ENCODE results near the gene NOB1. TPM values are rescaled to one million over a fixed set of nuclear protein-coding genes. Genes with fewer than 3 reads are reported as not detected.
"Not testable (repeated sequence)": the region's sequence is repeated elsewhere in the genome, so short reads cannot be mapped to it uniquely, and the experiment has no call there.

The NOB1 gene
- 14.9 and 23.5 TPM in 2 replicates for total RNA-seq (2014; rRNA removed; shearing (Covaris generic))

GRCh38 chr16:69754469-69755310 lies at the start of gene NOB1:
Gene NOB1 (minus strand): TSS chr16:69754926. CDS start chr16:69754910, 16 bp downstream.
- DNase-seq (ENCODE audit: low read depth): peak; percentile 95

- DNase-seq (ENCODE audit: low read depth): no peak
Observed at GRCh38 chr16:69804297-69804696, 49.6 kb upstream of the NOB1 start.

GRCh38 chr16:69799611-69800031 lies 44.9 kb upstream of the NOB1 start:
- DNase-seq (ENCODE audit: low read depth): no peak

GRCh38 chr16:69798466-69798865 lies 43.7 kb upstream of the NOB1 start:
- DNase-seq (ENCODE audit: low read depth): no peak

GRCh38 chr16:69796285-69797118 lies 41.8 kb upstream of the NOB1 start:
- peak; percentile 65 for DNase-seq (ENCODE audit: low read depth)

GRCh38 chr16:69794486-69794885 lies 39.8 kb upstream of the NOB1 start:
- DNase-seq (ENCODE audit: low read depth): no peak

- no peak for DNase-seq (ENCODE audit: low read depth)
Observed at GRCh38 chr16:69793526-69793925, 38.8 kb upstream of the NOB1 start.

- not testable (repeated sequence) for DNase-seq (ENCODE audit: low read depth)
Observed at GRCh38 chr16:69791391-69791847, 36.7 kb upstream of the NOB1 start.

GRCh38 chr16:69787883-69788282 lies 33.2 kb upstream of the NOB1 start:
- DNase-seq (ENCODE audit: low read depth): no peak

- DNase-seq (ENCODE audit: low read depth): no peak
Observed at GRCh38 chr16:69784586-69784985, 29.9 kb upstream of the NOB1 start.

GRCh38 chr16:69781118-69781517 lies 26.4 kb upstream of the NOB1 start:
- DNase-seq (ENCODE audit: low read depth): no peak

GRCh38 chr16:69779724-69780123 lies 25.0 kb upstream of the NOB1 start:
- DNase-seq (ENCODE audit: low read depth): no peak

- DNase-seq (ENCODE audit: low read depth): no peak
Observed at GRCh38 chr16:69775563-69775962, 20.8 kb upstream of the NOB1 start.

GRCh38 chr16:69773260-69773947 lies 18.7 kb upstream of the NOB1 start:
- DNase-seq (ENCODE audit: low read depth): peak; percentile 22

GRCh38 chr16:69771651-69771967 lies 16.9 kb upstream of the NOB1 start:
- DNase-seq (ENCODE audit: low read depth): no peak

GRCh38 chr16:69769404-69769803 lies 14.7 kb upstream of the NOB1 start:
- DNase-seq (ENCODE audit: low read depth): no peak

- no peak for DNase-seq (ENCODE audit: low read depth)
Observed at GRCh38 chr16:69768666-69769065, 13.9 kb upstream of the NOB1 start.

- no peak for DNase-seq (ENCODE audit: low read depth)
Observed at GRCh38 chr16:69767459-69768229, 12.9 kb upstream of the NOB1 start.

- no peak for DNase-seq (ENCODE audit: low read depth)
Observed at GRCh38 chr16:69763599-69763942, 8.8 kb upstream of the NOB1 start.

- DNase-seq (ENCODE audit: low read depth): peak; percentile 61
Observed at GRCh38 chr16:69762814-69763598, 8.3 kb upstream of the NOB1 start.
